ENCODE results near the gene ATP5PD. TPM values are rescaled to one million over a fixed set of nuclear protein-coding genes. Genes with fewer than 3 reads are reported as not detected.
A peak's percentile ranks its signal among the peaks of the same experiment; 100 is the strongest.

The ATP5PD gene
- total and polyA plus RNA-seq, 2 of the 13 experiments (the other 11 are each of a cell fraction or from before 2014, with no cell fraction given): 158 to 428 TPM

GRCh38 chr17:75078284-75079022 lies 31.7 kb upstream of the ATP5PD start (continued):
- peak; percentile 74 for TF ChIP-seq ZNF441 (CRISPR knock-in tag; IDR thresholded peaks at IDR 0.05; ENCODE audit: borderline replicate concordance)
- TF ChIP-seq ZNF333 (CRISPR knock-in tag; IDR thresholded peaks at IDR 0.05; ENCODE audit: borderline replicate concordance): no peak
- TF ChIP-seq PCBP1 (IDR thresholded peaks at IDR 0.05; ENCODE audit: borderline replicate concordance, low read depth, low read length): no peak
- no peak for TF ChIP-seq ZNF878 (CRISPR knock-in tag; IDR thresholded peaks at IDR 0.05)
- no peak for TF ChIP-seq ZNF710 (CRISPR knock-in tag; IDR thresholded peaks at IDR 0.05; ENCODE audit: borderline replicate concordance)
- no peak for TF ChIP-seq KLF12 (CRISPR knock-in tag; IDR thresholded peaks at IDR 0.05; ENCODE audit: borderline replicate concordance)
- TF ChIP-seq LRRFIP1 (CRISPR knock-in tag; conservative IDR thresholded peaks at IDR 0.05): no peak
- TF ChIP-seq HBP1 (CRISPR knock-in tag; IDR thresholded peaks at IDR 0.05; ENCODE audit: low read depth): no peak
- peak; percentile 85 for TF ChIP-seq FOSL2 (CRISPR knock-in tag; IDR thresholded peaks at IDR 0.05)
- no peak for TF ChIP-seq DMTF1 (CRISPR knock-in tag; IDR thresholded peaks at IDR 0.05)
- no peak for TF ChIP-seq TERF1 (CRISPR knock-in tag; IDR thresholded peaks at IDR 0.05)
- peak; percentile 22; the same call in 1 of the 2 replicates for TF ChIP-seq NRL (CRISPR knock-in tag; IDR thresholded peaks at IDR 0.05; ENCODE audit: borderline replicate concordance)
- peak; percentile 63 for TF ChIP-seq ZFX (CRISPR knock-in tag; IDR thresholded peaks at IDR 0.05; ENCODE audit: low read depth)
- TF ChIP-seq MBD4 (IDR thresholded peaks at IDR 0.05; ENCODE audit: borderline replicate concordance, low read length): no peak
- TF ChIP-seq PPARG (CRISPR knock-in tag; conservative IDR thresholded peaks at IDR 0.05): no peak
- no peak for TF ChIP-seq ZNF639 (CRISPR knock-in tag; conservative IDR thresholded peaks at IDR 0.05)
- no peak for TF ChIP-seq SETDB1 (CRISPR knock-in tag; IDR thresholded peaks at IDR 0.05; ENCODE audit: borderline replicate concordance)
- TF ChIP-seq ZNF335 (CRISPR knock-in tag; IDR thresholded peaks at IDR 0.05): no peak; the same call in 1 of the 2 replicates
